Endothelial cell (in vitro differentiated cells): ENCODE results near the gene HTRA1. TPM values are rescaled to one million over a fixed set of nuclear protein-coding genes. Genes with fewer than 3 reads are reported as not detected.

Experiments
- DNase-seq: peaks from one replicate; pipeline ENCODE4 v3.0.0; 2021; ENCODE audit warnings: low spot score
- H3K27ac Mint-ChIP-seq: one replicate; pipeline ENCODE4 v1.8.0; 2021; ENCODE audit warnings: mixed read lengths, inconsistent platforms; ENCODE audit not compliant: unreplicated experiment
- H3K27me3 Mint-ChIP-seq: one replicate; pipeline ENCODE4 v1.8.0; 2021; ENCODE audit warnings: mild to moderate bottlenecking, moderate library complexity, mixed read lengths, inconsistent platforms; ENCODE audit not compliant: unreplicated experiment
- H3K36me3 Mint-ChIP-seq: one replicate; pipeline ENCODE4 v1.8.0; 2021; ENCODE audit warnings: mild to moderate bottlenecking, low read depth, mixed read lengths, inconsistent platforms; ENCODE audit not compliant: unreplicated experiment
- H3K4me1 Mint-ChIP-seq: one replicate; pipeline ENCODE4 v1.8.0; 2021; ENCODE audit warnings: mild to moderate bottlenecking, mixed read lengths, inconsistent platforms; ENCODE audit not compliant: unreplicated experiment
- H3K4me3 Mint-ChIP-seq: one replicate; pipeline ENCODE4 v1.8.0; 2021; ENCODE audit warnings: mild to moderate bottlenecking, mixed read lengths, inconsistent platforms; ENCODE audit not compliant: unreplicated experiment
- H3K9me3 Mint-ChIP-seq: one replicate; pipeline ENCODE4 v1.8.0; 2021; ENCODE audit warnings: mixed read lengths, inconsistent platforms; ENCODE audit not compliant: unreplicated experiment
- CTCF ChIP-seq: fragments of 200-600 bp; sonication (generic); IDR thresholded peaks from one replicate; pipeline ENCODE4 v1.5.0; 2021; ENCODE audit warnings: antibody characterized with exemption; ENCODE audit not compliant: unreplicated experiment
- total RNA-seq: library from RNA; stranded (reverse); fragmentation: NEBNext Ultra II Directional; extraction: Animal tissue kit (Norgen Biotek cat#: 25700); gene quantifications from one replicate; pipeline ENCODE4 v1.2.1, GENCODE V29; 2021; ENCODE audit not compliant: unreplicated experiment

Gene HTRA1
- total RNA-seq, 1 donor from 2014 or later, result 72.3 TPM

- no peak overlapping the region for H3K4me3 Mint-ChIP-seq
- H3K27ac Mint-ChIP-seq, result no peak overlapping the region
- peaks cover 8% of the 10 kb centered on the region for H3K27me3 Mint-ChIP-seq
- TF ChIP-seq CTCF, result no peak
- no peaks in the 10 kb centered on the region for H3K9me3 Mint-ChIP-seq
- DNase-seq, result no peak
- H3K4me1 Mint-ChIP-seq, result peaks cover 11% of the 10 kb centered on the region
- peaks cover 6% of the 10 kb centered on the region for H3K36me3 Mint-ChIP-seq
These were observed 4.2 kb downstream of the HTRA1 start for GRCh38 chr10:122465401-122466040.

GRCh38 chr10:122466951-122467381 is 5.6 kb downstream of the HTRA1 start:
- no peaks in the 10 kb centered on the region for H3K9me3 Mint-ChIP-seq

GRCh38 chr10:122467701-122468100 is 6.3 kb downstream of the HTRA1 start:
- H3K27me3 Mint-ChIP-seq, result peaks cover 6% of the 10 kb centered on the region
- TF ChIP-seq CTCF, result no peak

More at GRCh38 chr10:122466951-122467381, 5.6 kb downstream of the HTRA1 start:
- Mint-ChIP-seq H3K27me3 (peaks cover 8% of the 10 kb centered on the region), H3K4me3 (no peak overlapping the region), H3K27ac (no peak overlapping the region), H3K4me1 (peaks cover 11% of the 10 kb centered on the region), H3K36me3 (peaks cover 6% of the 10 kb centered on the region)
- DNase-seq, result no peak
- TF ChIP-seq CTCF, result no peak

GRCh38 chr10:122468307-122468925 is 7.1 kb downstream of the HTRA1 start:
- Mint-ChIP-seq H3K4me3 (no peak overlapping the region), H3K27ac (no peak overlapping the region), H3K27me3 (peaks cover 5% of the 10 kb centered on the region), H3K36me3 (peaks cover 6% of the 10 kb centered on the region), H3K4me1 (peaks cover 10% of the 10 kb centered on the region), H3K9me3 (no peaks in the 10 kb centered on the region)
- TF ChIP-seq CTCF, result no peak
- DNase-seq, result no peak

More at GRCh38 chr10:122467701-122468100, 6.3 kb downstream of the HTRA1 start:
- Mint-ChIP-seq H3K9me3 (no peaks in the 10 kb centered on the region), H3K4me1 (peaks cover 8% of the 10 kb centered on the region), H3K27ac (no peak overlapping the region), H3K36me3 (peaks cover 6% of the 10 kb centered on the region), H3K4me3 (no peak overlapping the region)
- DNase-seq, result no peak
